Activated naive CD4-positive, alpha-beta T cell treated with anti-CD3 and anti-CD28 coated beads, Interleukin-2, amount 50 U/mL, for 72 hours (primary cell): ENCODE results near the gene NHEJ1. TPM values are rescaled to one million over a fixed set of nuclear protein-coding genes. Genes with fewer than 3 reads are reported as not detected.
A peak's percentile ranks its signal among the peaks of the same experiment; 100 is the strongest.

ENCODE experiments used
- ATAC-seq, 2 donors: fragments of 150-1000 bp; cut with Tn5 transposase; 2 replicates each; pipeline ENCODE4 v1.10.0; 2021; ENCODE audit warnings: mild to moderate bottlenecking in 2 of 2, moderate library complexity in 2 of 2
- DNase-seq, 2 donors: peaks; one replicate each; pipeline ENCODE4 v3.0.0; 2021 to 2022; ENCODE audit warnings: low spot score in 2 of 2
- H3K27ac Mint-ChIP-seq, 2 donors: one replicate each; pipeline ENCODE4 v1.8.0; 2022; ENCODE audit warnings: mild to moderate bottlenecking in 2 of 2, mixed read lengths in 2 of 2
- H3K36me3 Mint-ChIP-seq, 2 donors: one replicate each; pipeline ENCODE4 v1.8.0; 2022; ENCODE audit warnings: mixed read lengths in 2 of 2
- H3K9me3 Mint-ChIP-seq, 2 donors: one replicate each; pipeline ENCODE4 v1.8.0; 2022; ENCODE audit warnings: mixed read lengths in 2 of 2
- total RNA-seq, 2 donors: library from RNA; stranded (reverse); gene quantifications; one replicate each; pipeline ENCODE4 v1.2.3, GENCODE V29; 2022

The NHEJ1 gene
- total RNA-seq, 2 donors from 2014 or later: 20.9 to 25.0 TPM

- Mint-ChIP-seq H3K36me3 (no peaks in the 10 kb centered on the region), H3K9me3 (no peaks in the 10 kb centered on the region), H3K27ac (no peak within 1 kb of the TSS)
- ATAC-seq: no peak
- DNase-seq: no peak
Measured at GRCh38 chr2:219060821-219061791, 99.5 kb downstream of the NHEJ1 start, which contains the start of gene IHH. Gene IHH, minus strand, starts transcription at chr2:219060921. Its CDS starts 454 bp downstream, at chr2:219060467.

GRCh38 chr2:219059725-219060682, 100.6 kb downstream of the NHEJ1 start:
- DNase-seq (peak in 1 of 2 donors; percentile 24), ATAC-seq (no peak)
- H3K9me3 Mint-ChIP-seq: no peaks in the 10 kb centered on the region
- no peak overlapping the region for H3K27ac Mint-ChIP-seq
- H3K36me3 Mint-ChIP-seq: no peaks in the 10 kb centered on the region

GRCh38 chr2:219059375-219059724, 101.3 kb downstream of the NHEJ1 start:
- DNase-seq (no peak), ATAC-seq (no peak)
- Mint-ChIP-seq H3K27ac (no peak overlapping the region), H3K9me3 (no peaks in the 10 kb centered on the region), H3K36me3 (no peaks in the 10 kb centered on the region)

- Mint-ChIP-seq H3K27ac (no peak overlapping the region), H3K36me3 (no peaks in the 10 kb centered on the region), H3K9me3 (no peaks in the 10 kb centered on the region)
- ATAC-seq (peak in 1 of 2 donors; percentile 6), DNase-seq (peak in 1 of 2 donors; percentile 16)
Measured at GRCh38 chr2:219058541-219059374, 101.9 kb downstream of the NHEJ1 start.

DNA sequence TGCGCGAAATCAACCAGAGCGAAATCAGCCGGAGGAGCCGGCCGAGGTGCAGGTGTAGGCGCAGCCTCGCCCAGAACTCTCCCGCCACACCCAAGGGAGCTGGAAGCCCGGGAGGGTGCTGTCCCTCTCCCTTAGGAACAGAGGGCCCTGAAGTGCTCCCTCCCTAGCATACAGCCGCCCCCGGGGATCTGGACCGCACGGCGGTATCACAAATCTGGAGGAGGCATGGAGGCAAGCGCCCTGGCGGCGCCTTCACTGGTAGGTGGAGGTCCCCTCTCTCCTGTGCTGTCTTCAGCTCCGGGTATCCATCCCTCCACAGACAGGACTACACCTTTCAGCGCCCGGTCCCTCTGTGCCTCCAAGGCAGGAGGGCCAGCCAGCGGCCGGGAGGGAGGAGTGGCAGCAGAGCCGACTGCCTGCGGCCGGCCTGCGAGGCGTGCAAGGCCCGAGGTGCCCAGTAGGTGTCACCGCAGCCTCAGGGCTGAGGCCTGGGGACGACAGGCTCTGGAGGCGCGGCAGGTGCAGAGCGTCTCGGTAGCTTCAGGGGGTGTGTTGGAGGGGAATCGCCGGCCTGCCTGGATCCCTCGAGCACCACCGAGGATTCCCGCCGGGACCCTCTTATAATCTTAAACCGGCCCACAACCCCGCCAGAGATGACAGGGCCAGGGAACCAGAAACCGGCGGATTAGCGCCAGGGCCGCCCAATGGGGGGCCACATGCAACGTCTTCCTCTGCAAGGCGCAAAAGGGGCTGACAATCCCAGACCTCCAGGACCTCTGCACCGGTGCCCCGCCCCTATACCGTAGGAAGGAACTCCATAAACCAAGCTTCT, 102.7 kb downstream of the NHEJ1 start:
- ATAC-seq (peak; percentile 91 to 94), DNase-seq (peak; percentile 74 to 84)
- no peak overlapping the region for H3K27ac Mint-ChIP-seq
- no peaks in the 10 kb centered on the region for H3K9me3 Mint-ChIP-seq
- no peaks in the 10 kb centered on the region for H3K36me3 Mint-ChIP-seq

GRCh38 chr2:219056896-219057708, 103.5 kb downstream of the NHEJ1 start:
- no peaks in the 10 kb centered on the region for H3K36me3 Mint-ChIP-seq
- H3K9me3 Mint-ChIP-seq: no peaks in the 10 kb centered on the region
- H3K27ac Mint-ChIP-seq: no peak overlapping the region
- ATAC-seq: no peak
- DNase-seq: no peak

DNA sequence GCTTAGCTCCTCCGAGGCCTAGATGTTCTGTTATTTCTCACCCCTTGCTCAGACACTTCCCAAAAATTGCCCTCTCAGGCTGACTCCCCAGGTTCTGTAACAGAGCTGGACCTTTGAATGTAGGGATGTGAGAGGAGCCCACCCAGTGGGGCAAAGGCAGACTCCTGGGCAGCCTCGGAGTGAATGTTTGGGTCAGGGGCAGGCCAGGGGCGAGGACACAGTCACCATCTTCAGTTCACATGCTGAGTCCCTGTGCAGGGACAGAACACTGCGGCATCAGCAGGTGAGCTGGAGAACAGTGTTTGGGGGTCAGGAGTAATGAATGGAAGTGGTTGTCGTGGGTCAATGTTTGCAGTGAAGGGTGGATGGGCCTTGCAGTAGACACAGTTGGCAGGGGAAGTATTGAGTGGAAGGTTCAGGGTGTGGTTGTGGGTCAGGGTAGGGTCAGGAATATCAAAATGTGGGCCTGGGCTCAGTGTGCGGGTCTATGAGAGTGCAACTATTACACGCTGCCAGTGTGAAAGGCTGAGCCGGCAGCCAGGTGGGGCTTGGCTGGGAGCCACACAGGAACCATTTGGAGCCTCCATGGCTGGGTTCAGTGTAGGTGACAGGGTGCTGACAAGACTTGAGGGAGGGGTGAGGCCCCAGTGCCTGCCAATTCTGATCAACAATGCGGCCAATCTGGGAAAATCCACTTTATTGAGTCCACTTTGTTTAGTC, 104.3 kb downstream of the NHEJ1 start:
- Mint-ChIP-seq H3K27ac (no peak overlapping the region), H3K36me3 (no peaks in the 10 kb centered on the region), H3K9me3 (no peaks in the 10 kb centered on the region)
- no peak for ATAC-seq
- DNase-seq: no peak

GRCh38 chr2:219054956-219055903, 105.4 kb downstream of the NHEJ1 start:
- DNase-seq: no peak
- no peak overlapping the region for H3K27ac Mint-ChIP-seq
- ATAC-seq: no peak
- no peaks in the 10 kb centered on the region for H3K36me3 Mint-ChIP-seq
- H3K9me3 Mint-ChIP-seq: no peaks in the 10 kb centered on the region

DNA sequence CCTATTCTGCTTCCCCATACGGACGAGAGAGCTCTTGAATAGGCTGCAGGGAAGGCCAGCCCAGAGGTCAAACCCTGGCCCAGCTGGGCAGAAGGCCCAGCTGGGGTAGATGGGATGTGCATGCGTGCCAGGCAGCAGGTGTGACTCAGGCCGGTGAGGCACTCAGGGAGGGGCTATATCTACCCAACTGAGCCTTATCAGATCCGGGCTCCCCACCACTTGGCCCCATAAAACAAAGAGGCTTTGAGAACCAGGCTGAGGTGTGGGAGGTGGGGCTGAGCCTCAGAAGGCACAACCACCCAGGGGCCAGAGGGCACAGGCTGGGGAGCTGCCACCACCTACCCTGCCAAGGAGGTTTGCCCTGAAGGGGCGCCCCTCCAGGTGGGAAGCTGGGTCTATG, 111.3 kb downstream of the NHEJ1 start:
- ATAC-seq (no peak), DNase-seq (no peak)
- Mint-ChIP-seq H3K36me3 (no peaks in the 10 kb centered on the region), H3K27ac (no peak overlapping the region), H3K9me3 (no peaks in the 10 kb centered on the region)

DNA sequence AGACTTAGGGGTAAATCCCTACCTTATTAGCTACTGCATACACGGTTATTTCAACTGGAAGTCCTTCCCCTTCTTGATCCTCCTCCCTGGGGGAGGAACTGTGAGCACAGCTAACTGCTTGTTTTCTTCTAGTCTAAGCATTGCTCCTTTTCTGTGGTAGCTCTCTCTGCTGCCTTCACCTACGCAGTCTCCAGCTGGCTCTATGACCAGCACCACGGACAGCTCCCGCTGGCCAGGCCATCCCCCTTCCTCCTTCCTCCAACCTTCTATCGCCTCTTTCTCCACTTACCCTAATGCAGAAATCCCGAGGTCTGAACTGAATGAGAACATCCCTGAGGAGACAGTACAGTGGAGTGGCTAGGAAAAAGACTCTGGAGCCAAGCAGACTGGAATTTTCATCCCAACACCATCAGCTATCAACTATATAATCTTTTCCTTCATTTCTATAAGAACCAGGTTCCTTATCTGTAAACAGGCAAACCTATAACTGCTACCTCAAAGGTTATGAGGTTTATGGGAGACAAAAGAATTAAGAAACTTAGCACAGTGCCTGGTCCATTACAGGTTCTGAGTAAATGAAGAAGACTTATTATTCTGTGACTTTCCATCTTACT, 114.6 kb downstream of the NHEJ1 start:
- no peaks in the 10 kb centered on the region for H3K9me3 Mint-ChIP-seq
- no peak overlapping the region for H3K27ac Mint-ChIP-seq
- H3K36me3 Mint-ChIP-seq: no peaks in the 10 kb centered on the region
- ATAC-seq (no peak), DNase-seq (peak in 1 of 2 donors; percentile 23)

DNA sequence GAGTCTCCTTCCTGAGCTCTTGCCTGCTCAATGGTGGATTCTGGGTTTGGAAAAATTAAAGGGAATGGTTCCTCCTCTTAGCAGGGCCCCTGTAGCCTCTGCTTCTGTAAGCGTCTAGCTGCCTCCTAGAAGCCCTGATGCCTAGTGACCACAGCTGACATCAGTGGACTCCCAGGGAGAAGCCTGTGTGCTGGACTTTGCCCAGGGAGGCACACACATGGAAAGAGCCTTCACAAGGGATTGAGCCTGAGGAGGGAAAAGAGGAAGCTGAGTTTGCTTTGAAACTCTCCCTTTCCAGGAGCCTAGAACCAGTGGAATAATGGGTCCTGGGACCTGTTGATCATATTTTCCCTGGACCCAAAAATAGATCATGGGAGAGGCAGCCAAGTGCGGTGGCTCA, 117.9 kb downstream of the NHEJ1 start:
- Mint-ChIP-seq H3K9me3 (no peaks in the 10 kb centered on the region), H3K36me3 (no peaks in the 10 kb centered on the region), H3K27ac (no peak overlapping the region)
- DNase-seq (no peak), ATAC-seq (no peak)

DNA sequence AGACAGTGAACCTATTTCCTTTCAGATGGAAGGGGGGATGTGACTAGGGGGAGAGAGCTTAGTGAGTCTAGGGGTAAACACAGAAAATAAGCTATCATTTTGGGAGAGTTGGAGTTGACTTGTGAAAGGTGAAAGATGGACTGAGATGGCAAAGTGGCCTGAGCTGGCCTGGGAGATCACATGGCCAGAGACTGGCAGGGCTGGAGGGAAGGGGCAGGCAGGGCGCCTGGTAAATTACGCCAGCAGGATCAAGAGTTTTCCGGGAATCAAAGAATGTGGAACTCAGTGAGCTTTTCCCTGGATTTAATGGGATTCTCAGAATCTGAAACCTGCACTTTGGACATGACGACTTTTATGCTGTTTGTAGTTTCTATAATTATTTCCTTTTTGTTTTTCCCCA, 118.5 kb downstream of the NHEJ1 start:
- Mint-ChIP-seq H3K27ac (no peak overlapping the region), H3K9me3 (no peaks in the 10 kb centered on the region), H3K36me3 (no peaks in the 10 kb centered on the region)
- ATAC-seq: no peak
- DNase-seq: no peak

DNA sequence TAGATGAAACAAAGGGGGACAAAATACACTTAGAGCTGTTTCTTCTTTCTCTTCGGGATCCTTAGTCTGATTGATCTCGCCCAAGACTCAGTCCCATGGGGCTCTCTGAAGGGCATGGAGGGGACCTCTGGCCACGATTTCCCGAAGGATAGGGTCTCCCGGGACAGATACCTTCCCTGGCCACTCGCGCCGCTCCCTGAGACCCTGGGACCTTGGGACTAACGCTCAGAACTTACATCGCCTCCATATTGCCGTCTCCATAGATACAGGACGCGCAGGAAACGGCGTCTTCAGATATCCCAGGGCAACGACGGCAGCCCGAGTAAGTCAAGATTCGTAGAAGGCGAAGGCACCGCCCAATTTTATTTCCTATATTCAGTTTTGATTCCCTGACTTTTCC, 119.4 kb downstream of the NHEJ1 start, which contains the start of gene CFAP65:
TSS of gene CFAP65 (minus strand) at position 265 of the 400 bp plus-strand sequence. CDS start 2,468 bp downstream, outside the sequence.
- Mint-ChIP-seq H3K27ac (no peak within 1 kb of the TSS), H3K36me3 (no peaks in the 10 kb centered on the region), H3K9me3 (no peaks in the 10 kb centered on the region)
- ATAC-seq: peak in 1 of 2 donors; percentile 71
- peak in 1 of 2 donors; percentile 31 for DNase-seq
